ENCODE measurements around the gene TMEM131L. TPM values are rescaled to one million over a fixed set of nuclear protein-coding genes. Genes with fewer than 3 reads are reported as not detected.
A peak's percentile ranks its signal among the peaks of the same experiment; 100 is the strongest.
"Not testable (repeated sequence)": the region's sequence is repeated elsewhere in the genome, so short reads cannot be mapped to it uniquely, and the experiment has no call there.

TMEM131L gene
- total RNA-seq, 2 donors from 2014 or later = 22.2 to 25.6 TPM

GRCh38 chr4:153450544-153450917 lies 15.6 kb upstream of the TMEM131L start:
- TF ChIP-seq, protein P1, sequence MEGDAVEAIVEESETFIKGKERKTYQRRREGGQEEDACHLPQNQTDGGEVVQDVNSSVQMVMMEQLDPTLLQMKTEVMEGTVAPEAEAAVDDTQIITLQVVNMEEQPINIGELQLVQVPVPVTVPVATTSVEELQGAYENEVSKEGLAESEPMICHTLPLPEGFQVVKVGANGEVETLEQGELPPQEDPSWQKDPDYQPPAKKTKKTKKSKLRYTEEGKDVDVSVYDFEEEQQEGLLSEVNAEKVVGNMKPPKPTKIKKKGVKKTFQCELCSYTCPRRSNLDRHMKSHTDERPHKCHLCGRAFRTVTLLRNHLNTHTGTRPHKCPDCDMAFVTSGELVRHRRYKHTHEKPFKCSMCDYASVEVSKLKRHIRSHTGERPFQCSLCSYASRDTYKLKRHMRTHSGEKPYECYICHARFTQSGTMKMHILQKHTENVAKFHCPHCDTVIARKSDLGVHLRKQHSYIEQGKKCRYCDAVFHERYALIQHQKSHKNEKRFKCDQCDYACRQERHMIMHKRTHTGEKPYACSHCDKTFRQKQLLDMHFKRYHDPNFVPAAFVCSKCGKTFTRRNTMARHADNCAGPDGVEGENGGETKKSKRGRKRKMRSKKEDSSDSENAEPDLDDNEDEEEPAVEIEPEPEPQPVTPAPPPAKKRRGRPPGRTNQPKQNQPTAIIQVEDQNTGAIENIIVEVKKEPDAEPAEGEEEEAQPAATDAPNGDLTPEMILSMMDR (IDR thresholded peaks at IDR 0.05) = no peak
- Histone ChIP-seq H3K27ac (peak overlapping the region in 1 of 2 donors; percentile 20), H3K36me3 (no peaks in the 10 kb centered on the region), H3K9me3 (no peaks in the 10 kb centered on the region), H3K4me1 (ENCODE audit: control insufficient read depth in 1 of 2, low read depth in 2 of 2) (peaks cover 0 to 22% of the 10 kb centered on the region in 2 donors), H3K4me3 (no peak overlapping the region), H3K27me3 (replicated peaks; ENCODE audit: insufficient read depth) (no peaks in the 10 kb centered on the region)
- ATAC-seq (ENCODE audit: insufficient number of reproducible peaks, low FRiP score, low read depth) (no peak), DNase-seq (ENCODE audit: low spot score) (no peak)

DNA sequence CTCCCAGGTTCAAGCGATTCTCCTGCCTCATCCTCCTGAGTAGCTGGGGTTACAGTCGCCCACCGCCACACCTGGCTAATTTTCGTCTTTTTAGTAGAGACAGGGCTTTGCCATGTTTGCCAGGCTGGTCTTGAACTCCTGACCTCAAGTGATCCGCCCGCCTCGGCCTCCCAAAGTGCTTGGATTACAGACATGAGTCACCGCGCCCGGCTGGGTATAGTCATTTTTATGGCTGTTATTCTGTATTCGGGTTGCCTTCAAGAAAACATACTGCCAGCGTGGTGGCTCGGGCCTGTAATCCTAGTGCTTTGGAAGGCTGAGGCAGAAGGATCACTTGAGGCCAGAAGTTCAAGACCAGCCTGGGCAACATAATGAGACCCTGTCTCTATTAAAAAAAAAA lies 15.0 kb upstream of the TMEM131L start:
- not testable (repeated sequence) for H3K27me3 ChIP-seq (replicated peaks; ENCODE audit: insufficient read depth); H3K27ac ChIP-seq; H3K9me3 ChIP-seq; ATAC-seq (ENCODE audit: insufficient number of reproducible peaks, low FRiP score, low read depth); H3K36me3 ChIP-seq; DNase-seq (ENCODE audit: low spot score); H3K4me3 ChIP-seq
- H3K4me1 ChIP-seq (ENCODE audit: control insufficient read depth in 1 of 2, low read depth in 2 of 2) = peaks cover 0 to 22% of the 10 kb centered on the region in 2 donors

DNA sequence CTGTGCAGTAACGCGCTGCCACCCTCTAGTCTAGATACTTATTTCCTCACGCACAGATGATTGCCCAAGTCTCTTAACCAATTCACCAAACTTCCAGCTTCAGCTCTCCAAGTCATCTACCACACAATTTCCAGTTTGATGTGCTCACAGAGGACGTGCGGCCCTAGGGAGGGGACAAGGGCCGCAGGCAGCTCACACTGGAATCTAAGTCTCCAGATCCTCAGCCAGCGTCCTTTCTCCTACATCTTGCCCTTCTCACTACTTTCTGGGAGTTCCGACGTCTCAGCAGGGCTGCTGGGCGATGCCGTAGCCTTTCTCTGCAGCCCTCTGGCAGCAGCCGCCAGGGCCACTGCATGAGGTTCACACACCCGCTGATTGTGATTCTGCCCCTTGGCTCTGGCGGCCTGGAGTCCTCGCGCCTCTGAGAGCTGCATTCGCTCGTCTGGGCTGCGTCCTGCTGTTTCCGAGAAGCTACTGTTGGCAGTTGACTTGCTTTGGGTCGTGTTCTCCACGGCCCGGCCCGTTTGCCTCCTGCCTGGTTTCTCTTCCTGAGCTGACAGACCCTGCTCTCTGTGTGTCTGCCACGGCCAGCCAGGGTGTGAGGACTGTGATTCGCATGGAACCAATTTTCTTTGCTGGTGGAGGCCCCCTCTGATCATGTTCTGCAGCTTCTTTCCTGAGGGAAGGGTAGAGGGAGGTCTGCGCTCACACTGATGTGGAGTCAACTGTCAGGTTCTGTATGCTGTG lies 14.1 kb upstream of the TMEM131L start:
- TF ChIP-seq, protein P1 (IDR thresholded peaks at IDR 0.05) = no peak

GRCh38 chr4:153452658-153453378 lies 13.3 kb upstream of the TMEM131L start:
- DNase-seq (ENCODE audit: low spot score) (no peak), ATAC-seq (ENCODE audit: insufficient number of reproducible peaks, low FRiP score, low read depth) (no peak)
- H3K27me3 ChIP-seq (replicated peaks; ENCODE audit: insufficient read depth) = no peaks in the 10 kb centered on the region
- H3K4me1 ChIP-seq (ENCODE audit: control insufficient read depth in 1 of 2, low read depth in 2 of 2) = peaks cover 0 to 13% of the 10 kb centered on the region in 2 donors
- no peak overlapping the region for H3K4me3 ChIP-seq
- no peaks in the 10 kb centered on the region for H3K36me3 ChIP-seq
- no peak overlapping the region for H3K27ac ChIP-seq
- no peaks in the 10 kb centered on the region for H3K9me3 ChIP-seq
- TF ChIP-seq, protein P1 (IDR thresholded peaks at IDR 0.05) = no peak

More for the DNA sequence above, 14.1 kb upstream of the TMEM131L start:
- DNase-seq (ENCODE audit: low spot score) (no peak), ATAC-seq (ENCODE audit: insufficient number of reproducible peaks, low FRiP score, low read depth) (no peak)
- H3K4me1 ChIP-seq (ENCODE audit: control insufficient read depth in 1 of 2, low read depth in 2 of 2) = peaks cover 0 to 19% of the 10 kb centered on the region in 2 donors
- H3K36me3 ChIP-seq = no peaks in the 10 kb centered on the region
- H3K27me3 ChIP-seq (replicated peaks; ENCODE audit: insufficient read depth) = no peaks in the 10 kb centered on the region
- no peak overlapping the region for H3K4me3 ChIP-seq
- H3K9me3 ChIP-seq = no peaks in the 10 kb centered on the region
- H3K27ac ChIP-seq = no peak overlapping the region

DNA sequence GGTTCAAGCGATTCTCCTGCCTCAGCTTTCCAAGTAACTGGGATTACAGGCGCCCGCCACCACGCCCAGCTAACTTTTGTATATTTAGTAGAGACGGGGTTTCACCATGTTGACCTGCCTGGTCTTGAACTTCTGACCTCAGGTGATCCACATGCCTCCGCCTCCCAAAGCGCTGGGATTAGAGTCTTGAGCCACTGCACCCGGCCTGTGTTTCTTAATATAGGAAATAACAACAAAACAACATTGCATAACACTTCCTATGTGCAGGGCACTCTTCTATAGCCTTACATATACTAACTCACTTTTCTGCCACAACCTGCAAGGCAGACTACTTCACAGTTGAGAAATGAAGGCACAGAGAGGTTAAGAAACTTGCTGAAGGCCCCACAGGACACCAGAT lies 12.8 kb upstream of the TMEM131L start:
- Histone ChIP-seq H3K4me3 (no peak overlapping the region), H3K4me1 (ENCODE audit: control insufficient read depth in 1 of 2, low read depth in 2 of 2) (peaks cover 0 to 7% of the 10 kb centered on the region in 2 donors), H3K27me3 (replicated peaks; ENCODE audit: insufficient read depth) (no peaks in the 10 kb centered on the region), H3K27ac (no peak overlapping the region), H3K36me3 (no peaks in the 10 kb centered on the region), H3K9me3 (no peaks in the 10 kb centered on the region)
- ATAC-seq (ENCODE audit: insufficient number of reproducible peaks, low FRiP score, low read depth) = no peak
- TF ChIP-seq, protein P1 (IDR thresholded peaks at IDR 0.05) = no peak
- no peak for DNase-seq (ENCODE audit: low spot score)

Measured in thoracic aorta (tissue), 2 donors.